ENCODE measurements around the gene ZBTB39. TPM values are rescaled to one million over a fixed set of nuclear protein-coding genes. Genes with fewer than 3 reads are reported as not detected.

ZBTB39 gene
- total and polyA plus RNA-seq, 2 of the 8 experiments (the other 6 are each of a cell fraction or from before 2014, with no cell fraction given), result 19.3 to 25.0 TPM

DNA sequence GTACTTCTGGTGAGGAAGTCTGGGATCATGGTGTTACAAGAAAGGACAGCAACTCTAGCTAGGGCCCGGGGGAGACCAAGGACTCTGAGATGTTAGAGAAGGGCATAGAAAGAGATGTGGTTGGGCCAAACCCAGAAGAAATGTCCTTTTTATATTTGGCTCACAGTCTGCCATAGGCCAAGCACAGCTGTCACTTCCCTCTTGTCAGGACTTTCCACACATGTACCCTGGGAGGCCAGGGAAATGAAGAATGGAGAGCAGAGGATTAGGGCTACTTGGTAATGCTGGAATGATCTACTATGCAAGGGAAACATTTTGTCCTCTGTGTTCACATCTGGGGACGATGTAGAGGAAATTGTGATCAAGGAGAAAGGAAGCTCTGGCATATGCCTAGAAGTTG, 34.4 kb upstream of the ZBTB39 start:
- Histone ChIP-seq H3K27me3 (replicated peaks in 1 of 4; ENCODE audit: control insufficient read depth in 3 of 4, extremely low read depth in 1 of 4, insufficient read depth in 3 of 4, low read length in 3 of 4) (no peaks in the 10 kb centered on the region; a peak in 1 of 7 replicates), H4K91ac (replicated peaks; ENCODE audit: insufficient read length, low read length) (no peak overlapping the region), H3K14ac (ENCODE audit: insufficient read length) (no peak overlapping the region), H2BK5ac (ENCODE audit: low read depth, low read length) (no peak overlapping the region), H4K20me1 (replicated peaks in 1 of 2; ENCODE audit: control insufficient read depth in 1 of 2, insufficient read depth in 2 of 2, low read length in 2 of 2) (no peaks in the 10 kb centered on the region), H3K9ac (replicated peaks in 1 of 4; ENCODE audit: extremely low read depth in 1 of 4, low read depth in 3 of 4, low read length in 3 of 4) (no peak overlapping the region), H3K23me2 (ENCODE audit: low read depth, low read length) (no peaks in the 10 kb centered on the region), H2BK12ac (ENCODE audit: low read depth, low read length) (no peak overlapping the region), H2BK120ac (replicated peaks; ENCODE audit: low read depth, low read length) (no peak overlapping the region), H4K8ac (ENCODE audit: extremely low read depth, insufficient read depth, low read length) (no peak overlapping the region), H3K9me3 (ENCODE audit: insufficient read depth in 2 of 2, low read depth in 1 of 2, low read length in 1 of 2) (no peaks in the 10 kb centered on the region), H3K79me1 (ENCODE audit: low read depth, low read length) (no peaks in the 10 kb centered on the region), H3K23ac (ENCODE audit: insufficient read length) (no peak overlapping the region), H3K56ac (replicated peaks; ENCODE audit: insufficient read length, low read depth, low read length) (no peak overlapping the region), H2BK20ac (ENCODE audit: low read length) (no peak overlapping the region), H3K27ac (ENCODE audit: low read depth, low read length) (no peak overlapping the region), H2AK5ac (ENCODE audit: low read depth, low read length) (no peak overlapping the region), H2AFZ (ENCODE audit: low read length) (no peak overlapping the region), H3K4me1 (replicated peaks in 1 of 4; ENCODE audit: control insufficient read depth in 3 of 4, insufficient read depth in 4 of 4, low read length in 3 of 4) (no peaks in the 10 kb centered on the region), H3K4ac (replicated peaks; ENCODE audit: insufficient read length, low read depth, low read length) (no peak overlapping the region), H3K4me3 (ENCODE audit: extremely low read depth in 1 of 4, insufficient read depth in 2 of 4, low read depth in 3 of 4, low read length in 4 of 4) (no peak overlapping the region), H3K36me3 (ENCODE audit: control insufficient read depth in 2 of 4, insufficient read depth in 4 of 4, low read length in 3 of 4) (no peaks in the 10 kb centered on the region), H2BK15ac (ENCODE audit: low read length) (no peak overlapping the region), H3K79me2 (ENCODE audit: control insufficient read depth in 1 of 2, insufficient read depth in 2 of 2, low read length in 2 of 2) (no peaks in the 10 kb centered on the region), H4K5ac (ENCODE audit: insufficient read length, low read depth, low read length) (no peak overlapping the region), H3K4me2 (ENCODE audit: insufficient read depth in 1 of 2, low read depth in 2 of 2, low read length in 2 of 2) (no peak overlapping the region), H3K18ac (ENCODE audit: extremely low read depth, low read length) (no peak overlapping the region)
- WGBS, 2 experiments (ENCODE audit: extremely low coverage in 1 of 2, insufficient coverage in 1 of 2, insufficient read length in 1 of 2, insufficient replicate concordance in 2 of 2, low coverage in 1 of 2, low lambda C conversion rate in 2 of 2, missing lambda C conversion rate in 1 of 2), result 89% methylated on average over 2 of the region's 2 CpGs; no CpG with 5 or more reads in 1 of the 2 experiments
- FAIRE-seq, result no peak
- DNase-seq (ENCODE audit: low read depth in 1 of 2, low spot score in 2 of 2), result no peak
- ChIA-PET POLR2A (ENCODE audit: partially characterized antibody) (interaction anchor here (1.0 to 1.8 kb wide), 2 partner anchors 10 to 12 kb away, joined by 3 to 10 read pairs; no protein-coding TSS in a partner anchor), CTCF (ENCODE audit: partially characterized antibody) (interaction anchor here (0.6 to 4.8 kb wide), 18 partner anchors 9 to 133 kb away, joined by 3 to 25 read pairs (median 3); partner anchors contain the start of genes MYO1A, STAT6 and TAC3)
- TF ChIP-seq SRF (IDR thresholded peaks at IDR 0.05; ENCODE audit: low read depth, low read length), result no peak
- TF ChIP-seq EZH2 (IDR thresholded peaks at IDR 0.05; ENCODE audit: low read depth, low read length, severe bottlenecking), result no peak
- TF ChIP-seq TCF12 (IDR thresholded peaks at IDR 0.05; ENCODE audit: low read depth, low read length), result no peak
- no peak for TF ChIP-seq NRF1 (IDR thresholded peaks at IDR 0.05; ENCODE audit: low read depth, low read length)
- no peak for TF ChIP-seq BRCA1 (IDR thresholded peaks at IDR 0.05; ENCODE audit: low read depth, low read length)
- no peak for TF ChIP-seq JUN (IDR thresholded peaks at IDR 0.05; ENCODE audit: low read depth, low read length)
- TF ChIP-seq POLR2A (IDR thresholded peaks at IDR 0.05; ENCODE audit: control extremely low read depth in 1 of 2, low read depth in 2 of 2, low read length in 2 of 2), result no peak
- no peak for TF ChIP-seq RFX5 (IDR thresholded peaks at IDR 0.05; ENCODE audit: borderline replicate concordance, low read depth, low read length)
- no peak for TF ChIP-seq CBX8 (IDR thresholded peaks at IDR 0.05; ENCODE audit: borderline replicate concordance, low read depth, low read length)

Measured in H1 (cell line).